SKM-1 treated with dmso at 0.1 percent for 144 hours (cell line): ENCODE measurements around the gene LY9.
"Not testable (repeated sequence)": the region's sequence is repeated elsewhere in the genome, so short reads cannot be mapped to it uniquely, and the experiment has no call there.

Source experiments
- DNase-seq: peaks from one replicate; lab custom pipeline; 2025; ENCODE audit not compliant: unreplicated experiment; lab: John Stamatoyannopoulos, UW

The LY9 gene

GRCh38 chr1:160774886-160775719 is 20.9 kb upstream of the LY9 start:
- DNase-seq, result no peak

DNA sequence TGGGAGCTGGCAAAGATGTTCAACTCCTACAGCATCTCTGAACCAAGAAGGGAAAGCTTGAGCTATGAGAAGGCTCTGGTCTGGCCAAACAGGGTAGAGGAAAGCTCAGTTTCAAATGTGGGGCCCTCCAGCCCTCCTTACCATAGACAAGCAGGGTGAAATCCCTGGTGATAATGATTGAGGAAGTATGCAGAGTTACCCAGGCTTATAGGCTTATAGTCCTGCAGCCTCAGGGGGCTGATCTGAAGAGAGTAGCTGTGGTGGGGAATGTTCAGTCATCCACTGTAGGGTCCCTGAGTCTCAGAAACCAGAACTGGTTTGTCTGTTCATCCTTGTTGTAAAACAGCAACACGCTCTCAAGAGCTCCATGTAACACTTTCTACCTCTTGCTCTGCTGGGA is 19.8 kb upstream of the LY9 start:
- DNase-seq, result no peak

- peak; percentile 29 for DNase-seq
Measured at GRCh38 chr1:160777486-160778089, 18.4 kb upstream of the LY9 start.

DNA sequence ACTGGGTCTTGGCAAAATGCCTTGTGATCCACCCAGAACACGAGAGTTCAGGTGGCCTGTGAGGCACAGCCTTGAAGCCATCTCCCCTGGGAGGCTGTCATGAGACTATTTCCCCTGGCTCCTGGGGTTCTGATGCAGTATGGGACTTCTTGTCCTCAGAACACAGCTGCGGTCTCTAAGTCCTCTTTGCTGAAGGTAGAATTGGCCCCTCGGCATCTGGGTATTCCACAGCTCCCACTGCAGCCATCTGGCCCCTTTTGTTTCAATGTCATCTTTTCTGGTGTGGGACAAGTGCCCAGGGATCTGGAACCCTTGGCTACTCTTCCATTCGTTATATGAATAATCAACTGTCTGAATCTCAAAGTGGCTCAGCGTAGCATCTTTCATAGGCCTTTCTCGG is 17.0 kb upstream of the LY9 start:
- DNase-seq, result no peak

- peak; percentile 32 for DNase-seq
Measured at GRCh38 chr1:160779626-160780397, 16.2 kb upstream of the LY9 start.

GRCh38 chr1:160780398-160780755 is 15.6 kb upstream of the LY9 start:
- no peak for DNase-seq

- no peak for DNase-seq
Measured at GRCh38 chr1:160781186-160781766, 14.7 kb upstream of the LY9 start.

DNA sequence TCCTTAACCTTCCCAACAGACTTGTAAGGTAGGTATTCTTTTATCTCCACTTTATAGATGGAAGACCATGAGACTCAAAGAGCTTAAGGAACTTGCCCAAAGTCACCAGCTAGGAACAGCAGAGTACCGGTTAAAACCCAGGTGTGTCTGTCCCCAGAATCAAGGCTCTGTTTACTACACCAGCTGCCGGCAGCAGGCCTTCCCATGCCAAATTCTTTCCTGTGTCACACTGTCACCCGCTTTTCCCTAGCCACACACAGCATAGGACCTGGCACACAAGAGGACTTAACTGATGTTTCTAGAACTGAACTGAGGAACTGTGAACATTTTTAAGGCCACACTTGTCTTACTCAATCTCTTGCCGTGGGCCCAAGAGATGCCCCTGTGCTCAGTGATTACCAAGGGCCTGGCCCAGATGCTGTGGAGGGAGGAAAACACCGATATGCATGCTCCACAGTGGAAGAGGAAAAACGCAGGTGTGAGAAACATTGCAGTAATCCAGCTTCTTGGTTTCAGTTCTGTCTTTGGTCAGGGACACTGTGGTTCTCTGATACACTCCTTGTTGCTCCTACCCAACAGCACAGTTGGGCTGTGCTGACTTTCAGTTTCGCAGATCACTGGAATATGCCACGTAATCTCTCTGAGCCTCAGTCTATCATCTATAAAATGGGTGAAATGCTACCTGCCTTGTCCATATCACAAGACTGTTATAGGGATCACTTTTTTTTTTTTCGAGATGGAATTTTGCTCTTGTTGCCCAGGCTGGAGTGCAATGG is 13.9 kb upstream of the LY9 start:
- peak; percentile 31 for DNase-seq

DNA sequence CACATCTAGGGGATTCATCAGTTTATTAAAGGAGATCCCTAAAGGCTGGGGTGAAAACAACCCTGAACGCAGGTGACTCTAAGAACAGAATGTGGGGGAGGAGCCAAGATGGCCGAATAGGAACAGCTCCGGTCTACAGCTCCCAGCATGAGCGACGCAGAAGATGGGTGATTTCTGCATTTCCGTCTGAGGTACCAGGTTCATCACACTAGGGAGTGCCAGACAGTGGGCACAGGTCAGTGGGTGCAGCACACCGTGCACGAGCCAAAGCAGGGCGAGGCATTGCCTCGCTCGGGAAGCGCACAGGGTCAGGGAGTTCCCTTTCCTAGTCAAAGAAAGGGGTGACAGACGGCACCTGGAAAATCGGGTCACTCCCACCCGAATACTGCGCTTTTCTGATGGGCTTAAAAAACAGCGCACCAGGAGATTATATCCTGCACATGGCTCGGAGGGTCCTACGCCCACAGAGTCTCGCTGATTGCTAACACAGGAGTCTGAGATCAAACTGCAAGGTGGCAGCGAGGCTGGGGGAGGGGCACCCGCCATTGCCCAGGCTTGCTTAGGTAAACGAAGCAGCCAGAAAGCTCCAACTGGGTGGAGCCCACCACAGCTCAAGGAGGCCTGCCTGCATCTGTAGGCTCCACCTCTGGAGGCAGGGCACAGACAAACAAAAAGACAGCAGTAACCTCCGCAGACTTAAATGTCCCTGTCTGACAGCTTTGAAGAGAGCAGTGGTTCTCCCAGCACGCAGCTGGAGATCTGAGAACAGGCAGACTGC is 12.8 kb upstream of the LY9 start:
- DNase-seq, result not testable (repeated sequence)

- no peak for DNase-seq
Measured at GRCh38 chr1:160789051-160789701, 6.8 kb upstream of the LY9 start.

DNA sequence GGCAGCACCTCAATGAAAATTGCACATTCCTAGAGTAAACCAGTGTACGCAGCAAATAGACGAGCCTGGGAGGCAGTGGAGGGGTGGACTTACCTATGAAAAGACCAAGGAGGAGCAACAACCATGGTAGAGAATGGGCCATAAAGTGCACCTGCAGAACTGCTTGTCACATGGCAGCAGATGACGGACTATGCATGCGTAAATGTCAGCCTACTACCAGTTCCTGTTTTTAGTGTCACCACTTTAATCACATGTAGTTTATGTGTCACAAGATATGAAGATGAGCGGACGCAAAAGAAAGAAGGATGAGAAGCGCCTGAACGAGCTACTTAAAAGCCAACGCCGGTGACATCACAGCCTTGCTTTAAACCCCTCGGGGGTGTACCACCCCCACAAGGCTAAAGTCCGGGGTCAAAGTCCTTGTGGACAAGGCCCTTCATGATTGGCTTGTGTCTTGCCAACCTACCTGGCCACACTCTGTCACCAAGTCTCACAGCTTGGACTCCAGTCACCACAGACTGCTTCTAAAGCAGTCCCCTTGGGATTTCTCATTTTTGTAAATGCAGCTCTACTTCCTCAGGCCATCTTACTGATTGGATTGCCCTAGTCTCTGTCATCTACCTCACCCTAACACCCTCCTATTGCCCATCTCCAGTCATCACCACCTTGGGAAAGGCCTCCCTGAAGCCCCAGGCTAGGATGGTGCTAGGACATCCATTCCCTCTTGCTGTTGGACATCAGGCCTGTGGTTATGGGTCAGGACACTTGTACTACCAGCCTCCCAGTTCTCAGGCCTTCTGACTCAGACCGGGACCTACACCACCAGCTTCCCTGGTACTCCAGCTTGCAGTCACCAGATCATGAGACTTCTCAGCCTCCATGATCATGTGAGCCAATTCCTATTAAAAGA is 6.0 kb upstream of the LY9 start:
- DNase-seq, result no peak

GRCh38 chr1:160794376-160794775 is 1.6 kb upstream of the LY9 start:
- DNase-seq, result no peak

DNA sequence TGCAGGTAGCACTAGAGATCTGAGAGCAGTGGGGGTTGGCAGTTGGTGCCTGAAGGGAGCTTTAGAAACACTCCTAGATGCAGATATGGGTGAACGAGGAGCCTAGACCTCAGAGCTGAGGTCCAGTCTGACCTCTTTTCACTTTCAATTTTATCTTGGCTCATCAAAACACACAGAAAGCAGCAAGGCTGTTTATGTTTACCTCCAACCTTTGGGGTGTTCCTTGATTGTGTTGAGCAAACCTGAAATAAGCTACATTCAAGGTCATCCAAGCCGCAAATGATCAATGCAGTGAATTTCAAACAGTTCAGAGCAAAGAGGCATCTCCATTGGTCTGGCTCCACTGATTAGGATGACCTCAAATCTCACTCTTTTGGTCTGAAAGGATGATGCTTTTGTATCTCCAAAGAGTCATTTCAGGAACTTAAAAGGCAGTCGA is 1.3 kb downstream of the LY9 start:
- no peak for DNase-seq

DNA sequence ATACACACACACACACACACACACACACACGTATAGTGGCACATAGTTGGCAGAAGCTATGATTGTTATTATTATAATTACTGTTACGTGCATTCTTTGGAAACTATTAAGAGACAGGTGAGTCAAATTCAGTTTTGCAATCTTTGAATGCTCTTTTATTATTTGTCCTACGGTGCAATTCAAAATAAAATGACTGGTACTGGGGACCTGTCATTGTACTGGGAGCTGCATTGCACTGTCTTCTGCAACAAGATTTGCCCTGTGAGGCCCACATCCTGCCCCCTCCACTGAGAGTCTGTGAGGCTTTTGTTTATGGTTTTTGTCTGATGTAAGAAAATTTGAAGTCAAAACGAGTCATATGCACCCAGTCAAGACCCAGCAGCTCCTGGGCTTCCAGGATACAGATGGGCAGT is 1.9 kb downstream of the LY9 start:
- DNase-seq, result no peak

DNA sequence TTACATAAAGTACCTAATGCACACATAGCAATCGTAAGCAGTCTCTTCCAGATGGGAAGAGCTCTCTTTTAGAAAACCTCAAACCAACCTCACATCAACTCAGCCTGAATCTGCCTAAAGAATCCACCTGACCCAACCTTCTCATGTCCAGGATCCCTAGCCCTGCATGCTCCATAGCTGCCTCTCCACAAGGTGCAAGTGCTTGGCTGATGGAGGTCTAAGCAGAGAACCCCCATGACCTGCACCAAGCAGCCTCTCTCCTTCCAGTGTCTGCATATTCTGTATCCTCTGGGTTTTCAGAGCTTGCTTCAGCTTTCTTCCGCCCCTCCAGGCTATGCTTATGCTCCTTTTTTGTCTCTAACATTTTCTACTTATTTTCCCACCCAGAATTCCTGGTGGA is 2.5 kb downstream of the LY9 start:
- no peak for DNase-seq

GRCh38 chr1:160799641-160800040 is 3.7 kb downstream of the LY9 start:
- DNase-seq, result no peak

- DNase-seq, result no peak
Measured at GRCh38 chr1:160800142-160800541, 4.2 kb downstream of the LY9 start.

- DNase-seq, result no peak
Measured at GRCh38 chr1:160800645-160801408, 4.9 kb downstream of the LY9 start.
